GM18858 (cell line): Measurements from ENCODE around the gene SLC16A9.

ENCODE experiments used
- ATAC-seq: cut with Tn5 transposase; IDR thresholded peaks from one replicate; pipeline ENCODE4 v1.9.1; 2021; ENCODE audit not compliant: unreplicated experiment

Gene SLC16A9

DNA sequence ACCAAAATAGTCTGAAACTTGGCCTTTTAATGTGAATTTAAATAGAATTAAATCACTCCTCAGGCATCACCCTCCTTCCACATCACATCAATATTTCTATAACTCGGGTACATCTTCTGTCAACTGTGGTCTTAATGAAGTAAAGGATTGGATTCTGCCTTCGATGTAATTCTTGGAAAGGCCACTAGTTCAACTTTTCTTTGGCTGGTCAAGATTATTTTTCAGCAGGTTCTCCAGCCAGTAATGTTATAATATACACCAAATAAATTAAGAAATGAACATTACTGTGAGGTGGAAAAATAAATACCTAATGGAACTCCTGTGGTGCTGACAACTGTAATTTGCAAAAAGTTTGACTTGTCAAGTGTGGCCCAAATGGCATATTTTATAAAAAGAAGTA lies 9.7 kb upstream of the SLC16A9 start:
- ATAC-seq: no peak

DNA sequence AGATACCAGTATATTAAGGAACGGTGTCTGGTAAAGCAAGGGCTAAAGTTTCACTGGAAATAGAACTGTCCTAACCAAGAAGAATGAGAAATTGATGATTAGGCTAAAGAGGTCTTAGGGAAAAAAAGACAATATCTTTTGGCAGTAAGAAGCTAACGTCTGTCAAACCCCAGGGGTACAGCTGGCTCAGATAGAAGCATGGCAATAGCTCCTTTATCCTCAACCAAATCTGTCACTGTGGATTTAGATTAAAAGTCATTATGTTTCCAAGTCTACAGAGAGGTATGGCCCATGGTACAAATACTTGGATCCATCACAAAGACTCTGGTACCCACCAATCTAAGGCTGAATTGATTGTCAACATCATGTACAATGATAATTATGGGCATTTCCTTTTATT lies 8.6 kb upstream of the SLC16A9 start:
- no peak for ATAC-seq

DNA sequence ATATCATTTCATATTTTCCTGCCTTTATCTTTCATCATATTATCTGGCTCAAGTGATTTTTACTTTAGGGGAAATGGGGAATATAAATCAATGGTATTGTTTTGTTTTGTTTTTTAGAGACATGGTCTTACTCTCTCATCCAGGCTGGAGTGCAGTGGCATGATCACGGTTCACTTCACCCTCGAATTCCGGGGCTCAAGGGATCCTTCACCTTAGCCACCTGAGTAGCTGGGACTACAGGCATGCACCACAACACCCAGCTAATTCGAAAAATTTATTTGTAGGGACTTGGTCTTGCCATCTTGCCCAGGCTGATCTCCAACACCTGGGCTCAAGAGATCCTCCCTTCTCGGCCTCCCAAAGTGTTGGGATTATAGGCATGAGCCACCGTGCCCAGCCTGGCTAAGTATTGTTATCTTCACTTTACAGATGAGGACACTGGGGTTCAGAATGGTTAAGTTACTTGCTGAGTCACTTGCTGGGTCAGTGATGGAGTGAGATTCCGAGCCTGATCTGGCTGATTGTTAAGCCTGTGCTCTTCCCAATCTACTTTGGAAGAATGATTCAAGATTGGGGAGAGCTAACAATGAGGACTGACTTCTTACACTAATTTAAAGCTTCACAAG lies 3.7 kb upstream of the SLC16A9 start:
- no peak for ATAC-seq

DNA sequence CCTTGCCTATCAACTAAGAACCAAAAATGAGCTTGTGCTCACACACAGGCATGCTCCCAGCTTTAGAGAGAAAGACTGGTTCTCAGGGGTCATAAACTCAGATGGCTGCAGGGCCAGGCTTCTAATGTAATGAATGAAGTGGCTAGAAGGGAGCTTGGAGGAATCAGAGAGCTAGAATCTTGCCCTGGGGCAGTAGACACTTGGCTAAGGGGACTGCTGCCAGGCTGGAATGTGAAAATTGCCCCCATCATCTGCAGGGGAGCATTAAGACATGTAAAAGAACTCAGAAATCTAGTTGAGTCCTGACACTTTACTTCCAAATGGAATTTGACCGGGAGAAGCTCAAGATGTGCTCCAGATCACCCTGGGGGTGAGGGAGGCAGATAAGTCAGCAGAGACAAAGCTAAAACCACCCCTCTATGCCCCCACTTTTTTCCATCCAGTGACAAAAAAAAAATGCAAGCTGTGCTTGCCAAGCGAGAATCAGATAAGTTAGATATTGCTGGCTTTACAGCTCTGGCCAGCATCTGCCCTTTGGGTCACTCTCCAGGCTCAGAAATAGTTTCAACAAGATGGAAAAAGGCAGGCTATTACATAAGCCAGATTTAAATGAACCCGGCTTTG lies 2.3 kb upstream of the SLC16A9 start:
- no peak for ATAC-seq

DNA sequence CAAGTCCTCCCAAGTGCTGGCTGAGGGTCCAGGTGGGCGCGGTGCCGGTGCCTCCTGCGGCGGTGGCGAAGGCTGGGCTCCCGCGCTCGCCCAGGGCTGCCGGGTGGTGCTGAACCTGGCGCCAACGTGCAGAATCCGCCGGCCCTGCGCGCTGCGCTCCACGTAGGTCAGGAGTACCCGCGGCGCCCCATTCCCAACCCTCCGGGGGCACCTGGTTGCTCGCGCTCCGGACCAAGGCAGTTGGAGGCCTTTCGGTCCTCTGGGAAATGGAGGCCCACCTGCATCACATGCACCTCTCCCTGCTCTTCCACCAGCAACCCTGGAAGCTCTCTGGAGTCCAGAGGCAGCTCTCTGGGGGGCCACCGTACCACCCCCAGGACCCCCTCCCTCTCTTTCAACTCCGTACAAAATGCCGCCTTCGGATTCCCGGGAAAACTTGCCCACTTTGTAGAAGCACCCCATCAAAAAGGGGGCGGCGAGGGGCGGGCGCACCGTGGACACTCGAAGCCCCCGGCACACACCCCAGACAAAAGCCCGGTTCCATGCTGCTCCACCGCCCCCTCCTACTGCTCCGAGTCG lies 745 bp downstream of the SLC16A9 start:
- ATAC-seq: no peak

DNA sequence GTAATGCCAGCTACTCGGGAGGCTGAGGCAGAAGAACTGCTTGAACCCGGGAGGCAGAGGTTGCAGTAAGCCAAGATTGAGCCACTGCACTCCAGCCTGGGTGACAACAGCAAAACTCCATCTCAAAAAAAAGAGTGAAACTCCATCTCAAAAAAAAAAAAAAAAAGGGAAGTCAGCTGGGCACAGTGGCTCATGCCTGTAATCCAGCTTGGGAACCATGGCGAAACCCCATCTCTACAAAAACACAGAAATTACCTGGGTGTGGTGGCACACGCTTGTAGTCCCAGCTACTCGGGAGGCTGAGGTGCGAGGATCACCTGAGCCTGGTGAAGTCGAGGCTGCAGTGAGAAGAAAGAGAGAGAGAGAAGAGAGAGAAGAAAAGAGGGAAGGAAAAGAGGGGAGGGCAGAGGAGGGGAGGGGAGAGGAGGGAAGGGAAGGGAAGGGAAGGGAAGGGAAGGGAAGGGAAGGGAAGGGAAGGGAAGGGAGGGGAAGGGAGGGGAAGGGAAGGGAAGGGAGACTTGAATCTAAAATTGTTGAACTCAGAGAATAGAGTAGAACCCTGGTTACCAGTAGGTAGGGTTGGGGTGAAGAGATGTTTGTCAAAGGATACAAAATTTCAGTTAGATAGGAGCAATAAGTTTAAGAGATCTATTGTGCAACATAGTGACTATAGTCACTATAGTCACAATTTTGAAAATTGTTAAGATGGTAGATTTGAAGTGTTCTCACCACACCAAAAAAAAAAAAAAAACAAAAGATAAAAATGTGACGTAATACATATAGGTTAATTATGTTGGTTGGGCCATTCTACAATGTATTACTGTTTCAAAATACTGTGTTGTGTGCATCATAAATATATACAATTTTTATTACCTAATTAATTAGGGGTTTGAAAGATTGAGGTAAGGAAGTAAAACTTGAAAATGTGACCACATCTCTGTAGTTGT lies 2.5 kb downstream of the SLC16A9 start:
- ATAC-seq: no peak

DNA sequence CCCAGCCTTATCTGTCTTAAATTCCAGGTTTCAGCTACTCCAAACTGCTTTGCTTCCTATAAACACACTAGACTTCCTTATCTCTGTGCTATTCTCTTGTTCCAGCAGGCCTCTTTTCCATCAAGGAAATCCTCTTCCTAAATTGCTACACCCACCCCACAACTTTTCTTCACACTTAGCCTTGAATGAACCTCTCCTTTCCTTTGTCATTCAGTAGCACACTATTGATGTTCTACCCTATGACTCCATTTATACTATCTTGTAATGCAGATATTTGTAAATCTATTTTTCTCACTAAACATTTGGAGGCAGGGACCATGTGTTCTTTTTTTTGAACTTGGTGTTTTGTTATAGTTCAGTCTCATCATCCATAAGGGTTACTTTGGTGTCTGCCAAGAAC lies 3.7 kb downstream of the SLC16A9 start:
- ATAC-seq: no peak

DNA sequence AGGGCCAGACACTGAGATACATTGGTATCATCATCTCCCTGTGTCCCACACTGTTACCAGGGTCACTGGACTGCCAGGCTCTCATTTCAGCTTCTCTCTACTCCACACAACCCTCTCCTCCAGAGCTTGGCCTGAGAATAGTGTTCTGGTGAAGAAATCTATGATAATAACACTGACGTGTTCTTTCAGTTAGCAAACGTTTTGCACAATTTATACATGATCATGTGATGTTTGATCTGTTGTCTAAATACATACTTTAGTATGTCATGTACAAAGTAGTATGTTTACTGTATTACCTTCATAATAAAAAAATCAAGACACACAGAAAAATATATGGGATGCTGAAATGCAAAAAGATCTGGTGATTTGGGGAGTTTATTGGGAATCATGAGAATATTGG lies 5.0 kb downstream of the SLC16A9 start:
- ATAC-seq: no peak

DNA sequence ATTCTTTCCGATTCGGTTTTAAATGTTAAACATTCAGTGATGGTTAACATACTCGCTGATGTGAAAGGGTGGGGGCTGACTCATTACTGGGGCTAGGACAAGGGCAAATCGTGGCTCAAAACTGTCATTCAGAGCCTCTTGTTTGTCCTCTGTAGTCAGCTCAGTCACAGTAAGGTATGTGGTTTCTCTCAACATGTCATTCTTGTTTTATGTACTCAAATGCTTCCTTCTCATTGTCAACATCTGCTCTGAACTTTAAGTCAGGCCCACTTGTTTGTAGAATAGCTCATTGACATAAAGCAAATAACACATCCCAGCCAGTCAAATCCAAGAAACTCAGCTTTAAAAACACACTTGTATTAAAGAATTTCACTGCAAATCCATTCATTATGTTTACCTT lies 7.3 kb downstream of the SLC16A9 start:
- no peak for ATAC-seq

DNA sequence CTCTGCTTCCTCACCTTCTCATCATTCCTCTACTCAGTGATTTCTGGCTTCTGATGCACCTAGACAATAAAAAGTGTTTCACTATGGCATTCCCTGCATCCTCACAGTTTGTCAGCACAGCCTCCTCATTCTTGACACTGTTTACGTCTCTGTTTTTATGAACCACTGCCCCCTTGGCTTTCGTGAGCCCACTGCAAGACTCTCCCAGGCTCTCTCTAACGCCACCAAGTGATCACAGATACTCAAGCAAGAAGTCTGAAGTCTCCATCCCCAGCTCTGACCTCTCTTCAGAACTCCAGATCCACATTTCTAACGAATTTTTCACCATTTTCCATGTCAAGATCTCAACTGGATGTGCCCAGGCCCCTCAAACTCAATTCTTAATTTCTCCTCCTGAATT lies 8.9 kb downstream of the SLC16A9 start:
- no peak for ATAC-seq

DNA sequence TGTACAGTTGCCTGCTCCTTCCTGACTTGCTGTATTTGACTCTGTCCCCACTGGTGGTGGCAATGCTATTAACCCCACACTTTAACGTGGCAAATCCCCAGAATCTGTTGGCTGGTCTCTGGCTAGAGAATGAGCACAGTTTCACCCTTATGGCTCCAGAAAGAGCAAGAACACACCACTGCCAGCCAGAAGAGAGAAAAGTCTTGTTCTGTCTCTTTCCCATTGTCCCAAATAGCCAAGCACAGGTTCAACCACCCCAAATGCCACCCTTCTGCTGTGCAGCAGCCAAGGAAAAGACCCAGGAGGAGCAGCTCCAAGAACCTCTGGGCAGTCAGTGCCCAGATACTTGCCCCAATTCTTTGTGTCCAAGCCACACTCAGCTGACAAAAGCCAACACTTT lies 11.3 kb downstream of the SLC16A9 start:
- no peak for ATAC-seq

DNA sequence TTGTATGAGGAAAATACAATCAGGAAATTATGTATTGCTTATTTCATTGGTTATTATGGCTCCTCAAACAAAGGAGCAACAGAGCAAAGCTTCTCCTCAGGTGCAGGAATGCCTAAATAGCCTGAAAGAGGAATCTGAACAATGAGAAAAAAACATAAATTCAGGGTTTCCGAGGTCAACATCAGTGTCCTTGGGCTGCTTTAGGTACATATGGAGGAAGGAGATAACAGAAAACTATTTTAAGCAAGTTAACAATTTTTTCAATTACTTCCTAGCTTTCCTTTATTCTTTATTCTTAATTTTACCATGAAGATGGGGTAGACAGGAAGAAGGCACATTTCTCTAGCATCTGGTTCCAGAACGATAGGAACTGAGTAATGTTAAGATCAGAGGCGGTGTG lies 14.0 kb downstream of the SLC16A9 start:
- no peak for ATAC-seq

DNA sequence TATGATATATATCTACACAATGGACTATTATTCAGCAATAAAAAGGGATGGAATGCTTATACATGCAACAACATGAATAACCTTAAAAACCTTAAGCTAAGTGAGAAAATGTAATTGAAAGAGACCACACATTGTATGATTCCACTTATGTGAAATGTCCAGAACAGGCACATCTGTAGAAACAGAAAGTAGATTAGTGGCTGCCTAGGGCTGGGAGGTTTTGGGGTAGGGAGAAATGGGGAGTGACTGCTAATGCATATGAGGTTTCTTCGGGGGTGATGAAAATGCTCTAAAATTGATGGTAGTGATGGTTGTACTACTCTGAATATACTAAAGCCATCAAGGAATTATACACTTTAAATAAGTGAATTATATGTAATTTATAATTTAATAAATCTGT lies 14.7 kb downstream of the SLC16A9 start:
- no peak for ATAC-seq

DNA sequence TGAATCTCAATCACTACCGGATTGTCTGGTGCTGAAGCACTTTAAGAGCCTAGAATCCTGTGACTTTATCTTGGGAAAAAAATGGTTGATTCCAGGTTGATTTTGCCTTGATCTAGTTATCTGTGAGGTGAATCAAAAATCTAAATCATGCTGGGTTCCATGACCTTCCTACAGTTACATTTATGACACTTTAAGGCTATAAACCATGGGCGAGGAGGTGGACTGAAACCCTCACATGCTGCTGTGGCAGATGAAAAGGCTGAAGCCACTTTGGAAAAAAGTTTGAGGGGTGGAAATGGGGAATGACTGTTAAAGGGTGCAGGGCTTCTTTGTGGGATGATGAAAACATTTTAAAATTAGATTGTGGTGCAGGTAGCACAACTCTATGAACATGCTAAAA lies 17.5 kb downstream of the SLC16A9 start:
- no peak for ATAC-seq

DNA sequence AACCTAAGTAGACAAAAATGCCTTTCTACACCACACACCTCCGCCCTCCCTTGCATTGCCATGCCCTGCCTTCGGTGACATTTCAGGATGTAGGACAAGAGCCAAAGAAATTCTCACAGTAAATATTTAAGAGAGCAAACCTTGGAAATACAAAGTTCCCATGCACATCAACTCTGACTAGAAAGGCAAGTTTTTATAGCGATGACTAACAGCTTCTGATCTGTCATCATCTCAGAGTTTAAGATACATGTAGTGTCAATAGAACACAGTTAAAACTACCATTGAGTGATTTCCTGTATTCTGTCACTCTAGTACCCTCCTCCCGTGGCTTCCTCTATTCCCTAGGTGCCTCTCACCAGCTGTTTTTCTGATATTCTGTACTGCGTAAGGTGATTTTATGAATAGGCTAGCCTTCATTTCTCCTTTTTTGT lies 20.7 kb downstream of the SLC16A9 start:
- ATAC-seq: peak; percentile 52

DNA sequence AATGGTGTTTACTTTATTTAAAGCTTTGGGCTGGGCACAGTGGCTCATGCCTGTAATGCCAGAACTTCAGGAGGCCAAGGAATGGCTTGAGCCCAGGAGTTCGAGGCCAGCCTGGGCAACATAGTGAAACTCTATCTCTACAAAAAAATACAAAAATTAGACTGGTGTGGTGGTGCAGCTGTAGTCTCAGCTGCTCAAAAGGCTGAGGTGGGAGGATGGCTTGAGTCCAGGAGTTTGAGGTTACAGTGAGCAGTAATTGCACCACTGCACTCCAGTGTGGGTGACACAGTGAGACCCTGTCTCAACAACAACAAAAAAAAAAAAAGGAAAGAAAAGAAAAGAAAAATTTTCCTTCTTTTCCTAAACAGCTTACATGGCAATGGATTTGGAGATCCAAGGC lies 22.0 kb downstream of the SLC16A9 start:
- no peak for ATAC-seq

DNA sequence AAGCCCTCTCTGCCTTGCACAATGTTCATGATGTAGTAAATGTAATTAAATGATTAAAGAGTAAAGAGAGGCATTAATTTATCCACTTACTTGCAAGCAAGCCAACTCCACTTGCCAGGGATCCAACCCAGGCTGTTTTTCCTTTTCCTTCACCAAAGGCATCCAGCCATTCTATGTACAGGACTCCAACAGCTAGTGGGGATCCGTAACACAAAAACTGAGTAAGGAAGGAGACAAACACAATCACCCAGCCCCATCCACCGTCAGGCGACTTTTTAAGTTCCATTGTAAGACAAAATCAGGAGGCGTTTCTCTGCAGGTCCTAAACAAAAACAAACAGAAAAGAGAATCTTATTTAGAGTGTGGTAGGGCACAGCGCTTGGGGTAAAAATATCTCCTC lies 25.6 kb downstream of the SLC16A9 start:
- ATAC-seq: no peak

DNA sequence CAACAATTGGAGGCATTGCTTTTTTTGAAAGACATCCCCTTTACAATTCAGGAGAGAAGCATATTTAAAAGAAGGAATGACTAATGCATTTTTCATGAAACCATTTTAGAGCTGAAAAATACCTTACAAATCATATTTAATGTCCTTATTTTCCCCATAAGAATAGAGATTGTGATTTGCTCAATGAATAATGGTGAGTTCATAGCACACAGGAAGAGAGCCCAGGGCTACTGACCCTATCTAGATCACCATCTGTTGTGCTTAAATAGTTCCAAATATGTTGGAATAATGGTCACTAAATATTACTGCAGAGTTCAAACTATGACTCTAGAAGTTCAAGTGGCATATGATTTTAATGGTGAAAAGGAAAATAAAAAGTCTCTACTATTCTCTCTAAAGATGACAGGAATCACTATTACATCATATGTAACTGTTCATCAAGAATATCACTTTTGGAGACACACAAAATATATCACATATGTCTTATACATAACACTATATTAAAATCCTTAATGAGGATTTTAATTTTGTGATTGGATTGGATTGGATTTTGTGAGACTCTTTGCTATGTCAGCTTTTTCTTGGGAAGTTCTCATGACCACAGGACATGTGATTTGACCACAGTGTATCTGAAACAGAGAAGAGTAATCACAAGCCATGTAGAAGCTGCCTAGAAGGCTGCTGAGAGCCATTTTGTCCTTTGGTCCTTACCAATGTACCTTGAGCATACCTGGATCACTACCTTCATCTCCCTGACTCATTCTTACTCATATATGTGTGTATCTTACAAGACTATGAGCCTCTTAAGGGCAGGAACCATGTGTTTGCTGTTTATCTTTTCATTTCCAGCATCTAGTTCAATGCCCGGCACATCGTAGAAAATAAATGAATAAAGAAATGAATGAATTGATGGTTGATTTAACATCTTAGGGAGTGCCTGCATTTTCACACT lies 26.4 kb downstream of the SLC16A9 start:
- no peak for ATAC-seq

DNA sequence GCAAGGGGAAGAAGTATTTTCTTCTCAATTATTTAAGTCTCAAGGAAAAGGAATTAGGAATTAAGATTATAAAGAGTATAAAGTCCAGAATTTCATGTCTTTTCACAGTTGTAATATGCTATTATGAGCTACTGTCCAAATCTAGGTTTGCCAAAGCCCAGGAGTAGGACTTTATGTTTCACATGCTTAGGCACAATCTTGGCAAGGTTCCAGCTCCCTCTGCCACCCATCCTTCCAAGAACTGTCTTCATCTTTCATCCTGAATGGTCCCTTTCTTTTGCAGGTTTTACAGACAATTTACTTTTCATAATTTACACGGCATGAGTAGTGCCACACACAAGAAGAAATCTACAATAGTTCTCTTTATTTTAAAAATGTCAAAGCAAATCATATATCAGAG lies 29.5 kb downstream of the SLC16A9 start:
- no peak for ATAC-seq

DNA sequence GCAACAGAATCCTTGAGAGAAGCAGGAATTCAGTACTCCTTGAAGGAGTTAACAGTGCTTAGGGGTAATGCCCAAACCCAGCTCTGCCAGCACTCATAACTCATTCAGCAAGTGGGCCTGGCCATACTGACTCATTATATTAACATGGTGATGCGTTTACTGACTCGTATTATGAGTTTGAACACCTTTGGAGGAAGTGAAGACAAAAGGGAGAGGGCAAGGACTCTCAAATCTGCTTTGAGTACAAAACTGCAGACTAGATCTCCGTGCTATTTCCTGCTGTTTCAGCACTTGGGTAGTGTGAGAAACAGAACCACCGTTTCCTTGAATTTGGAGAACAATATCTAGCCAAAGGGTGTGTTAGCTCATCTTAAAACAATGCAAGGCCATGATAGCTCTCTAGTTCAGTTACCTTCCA lies 30.8 kb downstream of the SLC16A9 start:
- ATAC-seq: peak; percentile 83
